Measurements from ENCODE around the gene AHCYL2.
A peak's percentile ranks its signal among the peaks of the same experiment; 100 is the strongest.

The AHCYL2 gene

GRCh38 chr7:129376778-129377700, 152.2 kb downstream of the AHCYL2 start:
- peak; percentile 25 for DNase-seq (ENCODE audit: low spot score)

GRCh38 chr7:129381710-129382484, 157.1 kb downstream of the AHCYL2 start:
- TF ChIP-seq CTCF (IDR thresholded peaks at IDR 0.05; ENCODE audit: extremely low read depth, missing control alignments): no peak
- DNase-seq (ENCODE audit: low spot score): no peak

More at GRCh38 chr7:129376778-129377700, 152.2 kb downstream of the AHCYL2 start:
- TF ChIP-seq CTCF (IDR thresholded peaks at IDR 0.05; ENCODE audit: extremely low read depth, missing control alignments): no peak

GRCh38 chr7:129383542-129384132, 158.8 kb downstream of the AHCYL2 start:
- no peak for TF ChIP-seq CTCF (IDR thresholded peaks at IDR 0.05; ENCODE audit: extremely low read depth, missing control alignments)
- DNase-seq (ENCODE audit: low spot score): no peak

- TF ChIP-seq CTCF (IDR thresholded peaks at IDR 0.05; ENCODE audit: extremely low read depth, missing control alignments): no peak
- no peak for DNase-seq (ENCODE audit: low spot score)
Measured at GRCh38 chr7:129385116-129385515, 160.3 kb downstream of the AHCYL2 start.

GRCh38 chr7:129385598-129385997, 160.8 kb downstream of the AHCYL2 start:
- TF ChIP-seq CTCF (IDR thresholded peaks at IDR 0.05; ENCODE audit: extremely low read depth, missing control alignments): no peak
- DNase-seq (ENCODE audit: low spot score): no peak

- DNase-seq (ENCODE audit: low spot score): no peak
- no peak for TF ChIP-seq CTCF (IDR thresholded peaks at IDR 0.05; ENCODE audit: extremely low read depth, missing control alignments)
Measured at GRCh38 chr7:129386506-129386905, 161.7 kb downstream of the AHCYL2 start.

Data from GM20000 (cell line).